Heart left ventricle (tissue), 13 donors: ENCODE data around the gene NAALADL2.

Source experiments
- CTCF ChIP-seq, 12 donors: fragments of 200-600 bp; sonication (generic) in 4 of 12; IDR thresholded peaks; one replicate each; pipeline versions ENCODE4 v1.5.0 to v1.8.0; 2018 to 2022; ENCODE audit warnings: antibody characterized with exemption in 12 of 12, mild to moderate bottlenecking in 5 of 12
- POLR2A ChIP-seq, 2 donors: fragments of 450-650 bp; IDR thresholded peaks; one replicate each; pipeline ENCODE4 v1.6.1; 2017; ENCODE audit warnings: antibody characterized with exemption in 2 of 2, mild to moderate bottlenecking in 2 of 2, moderate library complexity in 2 of 2
- donor health status: ischemic (EF 13 %, LVEDD 7.1; RV severe dilation, severe dysfunction).
- donor health status: DM: no; HTN: yes; CAD: no.
- donor health status: DM: no; HTN: no; CAD: no.
- donor health status: ischemic (EF 25% LVEDD 6.9; RV normal size, moderate dysfunction).
- donor health status: ischemic (EF 25% LVEDD 5.7; RV mildly dilated, moderate dysfunction).
- donor health status: ischemic (EF 35%, LVEDD 5.7; RV mildly dilated, moderate dysfunction).
- donor health status: nonischemic (EF 11% LVEDD 7.7; RV severe dilation, severe dysfunction).
- donor health status: DM: yes; HTN: yes; CAD: no.
- donor health status: PGD.
- donor health status: ischemic (EF 29% LVEDD 5.4; RV normal size, mild dysfunction).
- donor health status: nonischemic (EF 23%, LVEDD 6.1; RV moderate dilation, normal function).

GRCh38 chr3:175857666-175858270 is 998.6 kb downstream of the NAALADL2 start:
- TF ChIP-seq CTCF (IDR thresholded peaks at IDR 0.05) (no peak), POLR2A (IDR thresholded peaks at IDR 0.05) (no peak)
